Fibroblast of skin of right biceps (primary cell): ENCODE data around the gene CALN1.

ENCODE experiments used
- DNase-seq: peaks from one replicate; pipeline ENCODE4 v3.0.0-alpha.2; 2013

CALN1 gene

DNA sequence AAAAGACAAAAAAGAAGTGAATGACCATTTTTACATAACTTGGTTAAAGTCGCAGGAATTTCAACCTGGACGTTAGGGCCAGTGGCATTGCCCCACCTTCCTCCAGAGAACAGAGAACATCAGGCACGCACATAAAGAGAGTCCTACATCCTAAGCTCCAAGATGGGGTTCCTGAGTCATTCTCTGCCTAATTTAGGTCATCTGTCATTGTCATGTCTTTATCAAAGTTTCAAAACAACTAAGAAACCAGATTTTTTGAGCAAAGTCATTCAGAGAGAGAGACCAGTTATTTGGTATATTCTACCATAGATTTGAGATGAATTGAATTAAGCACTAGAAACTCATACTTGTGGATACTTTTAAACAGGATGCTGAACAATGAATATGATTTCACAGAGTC, 241.7 kb downstream of the CALN1 start:
- DNase-seq, result no peak

DNA sequence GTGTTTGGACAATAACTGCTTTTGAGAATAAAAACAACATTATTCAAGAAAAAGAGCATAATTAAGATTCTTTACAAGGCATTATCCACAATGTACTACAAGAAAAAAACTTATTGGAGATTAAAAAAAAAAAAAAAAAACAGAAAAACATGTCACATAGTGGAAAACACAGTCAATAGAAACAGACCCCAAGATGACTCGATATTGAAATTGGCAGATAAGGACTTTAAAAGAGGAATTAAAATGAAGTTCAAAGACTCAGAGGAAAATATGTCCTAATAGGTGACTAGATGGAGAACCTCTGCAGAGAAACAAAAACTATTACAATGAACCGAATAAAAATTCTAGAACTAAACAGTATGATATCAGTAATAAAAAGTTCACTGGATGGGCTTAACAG, 248.9 kb downstream of the CALN1 start:
- no peak for DNase-seq

- no peak for DNase-seq
Observed at GRCh38 chr7:72161534-72161933, 250.6 kb downstream of the CALN1 start.

DNA sequence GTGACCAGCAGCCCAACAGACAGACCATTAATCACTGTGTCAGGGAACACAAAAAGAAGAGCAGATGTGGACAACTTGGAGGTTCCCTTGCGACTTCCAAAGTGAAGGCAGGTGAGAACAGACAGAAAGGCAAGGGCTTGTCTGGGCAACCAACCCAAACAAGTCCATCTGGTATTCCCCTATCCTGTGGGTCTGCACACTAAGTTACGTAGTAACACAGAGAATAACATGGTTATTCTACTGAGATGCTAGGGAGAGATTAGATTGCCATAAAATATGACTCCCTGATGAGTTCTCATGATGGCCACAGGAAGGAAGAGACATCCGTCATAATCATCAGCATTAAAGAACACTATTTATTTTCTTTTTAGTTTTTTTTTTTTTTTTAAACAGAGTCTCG, 252.2 kb downstream of the CALN1 start:
- no peak for DNase-seq

DNA sequence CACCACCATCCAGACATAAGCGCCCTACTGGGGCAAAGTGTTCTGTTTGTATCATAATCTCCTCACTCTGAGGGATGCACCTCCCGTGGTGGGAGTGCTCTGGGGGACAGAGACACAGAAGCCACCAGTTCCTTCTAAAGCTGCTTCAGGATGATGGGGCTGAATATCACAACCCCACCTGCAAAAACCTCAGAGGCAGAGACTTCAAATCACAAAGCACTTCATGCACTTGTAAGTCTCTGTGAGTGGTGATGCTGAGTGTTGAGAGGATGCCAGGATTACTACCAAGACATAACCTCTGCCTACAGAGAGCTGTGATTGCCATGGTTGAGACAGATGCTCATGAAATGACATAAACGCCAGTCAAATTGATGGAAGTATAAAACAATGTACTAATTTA, 255.5 kb downstream of the CALN1 start:
- DNase-seq, result no peak

DNA sequence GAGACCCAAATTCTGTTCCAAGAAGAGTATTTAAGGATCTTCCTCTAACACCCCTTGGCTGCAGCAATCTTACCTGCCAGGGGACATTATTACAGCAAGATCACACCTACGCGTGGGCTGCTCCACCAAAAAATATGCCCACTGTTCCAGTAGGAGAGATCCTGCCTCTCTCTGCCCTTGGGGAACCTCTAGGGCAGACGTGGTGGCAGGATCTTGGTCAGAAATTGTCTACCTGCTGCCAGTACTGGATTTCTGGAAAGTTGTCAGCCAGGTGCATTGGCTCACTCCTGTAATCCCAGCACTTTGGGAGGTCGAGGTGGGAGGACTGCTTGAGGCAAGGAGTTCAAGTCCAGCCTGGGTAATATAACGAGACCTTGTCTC, 259.0 kb downstream of the CALN1 start:
- DNase-seq, result no peak

GRCh38 chr7:72152161-72153131, 259.7 kb downstream of the CALN1 start:
- no peak for DNase-seq

- no peak for DNase-seq
Observed at GRCh38 chr7:72140566-72140965, 271.6 kb downstream of the CALN1 start.

- DNase-seq, result no peak
Observed at GRCh38 chr7:72127136-72127535, 285.0 kb downstream of the CALN1 start.

- no peak for DNase-seq
Observed at GRCh38 chr7:72123913-72124312, 288.2 kb downstream of the CALN1 start.

GRCh38 chr7:72118366-72118765, 293.8 kb downstream of the CALN1 start:
- DNase-seq, result no peak

DNA sequence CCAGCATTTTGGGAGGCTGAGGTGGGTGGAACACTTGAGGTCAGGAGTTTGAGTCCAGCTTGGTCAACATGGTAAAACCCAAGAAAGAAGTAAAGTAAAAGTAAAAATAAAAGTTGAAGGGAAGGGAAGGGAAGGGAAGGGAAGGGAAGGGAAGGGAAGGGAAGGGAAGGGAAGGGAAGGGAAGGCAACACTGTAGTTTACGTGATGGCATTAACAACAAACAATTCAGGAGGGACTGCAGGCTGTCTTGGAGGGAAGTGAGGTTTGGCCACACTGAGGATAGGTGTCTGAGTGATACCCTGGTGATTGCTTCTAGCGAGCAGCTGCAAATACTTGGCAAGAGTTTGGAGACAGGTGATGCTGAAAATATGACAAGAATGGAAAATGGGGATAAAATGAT, 298.0 kb downstream of the CALN1 start:
- no peak for DNase-seq

- no peak for DNase-seq
Observed at GRCh38 chr7:72112992-72113391, 299.1 kb downstream of the CALN1 start.

DNA sequence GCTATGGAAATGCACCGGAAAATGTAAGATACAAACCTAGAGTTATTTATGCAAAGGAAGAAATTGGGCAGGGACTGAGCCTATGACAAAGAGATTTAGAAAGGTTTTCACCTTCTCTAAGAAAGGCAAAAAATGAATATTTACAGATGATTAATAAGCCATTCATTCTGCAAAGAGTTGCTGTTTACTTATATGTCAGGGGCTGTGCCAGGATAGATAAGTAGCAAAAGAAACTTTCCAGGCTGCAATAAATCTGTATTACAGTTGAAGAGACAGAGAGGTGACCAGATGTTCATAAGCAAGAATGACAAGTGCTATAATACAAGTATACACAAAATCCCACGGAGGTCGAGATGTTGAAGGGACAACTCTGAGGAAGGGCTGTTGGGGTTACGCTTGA, 299.6 kb downstream of the CALN1 start:
- DNase-seq, result no peak

- no peak for DNase-seq
Observed at GRCh38 chr7:72111086-72111485, 301.1 kb downstream of the CALN1 start.

DNA sequence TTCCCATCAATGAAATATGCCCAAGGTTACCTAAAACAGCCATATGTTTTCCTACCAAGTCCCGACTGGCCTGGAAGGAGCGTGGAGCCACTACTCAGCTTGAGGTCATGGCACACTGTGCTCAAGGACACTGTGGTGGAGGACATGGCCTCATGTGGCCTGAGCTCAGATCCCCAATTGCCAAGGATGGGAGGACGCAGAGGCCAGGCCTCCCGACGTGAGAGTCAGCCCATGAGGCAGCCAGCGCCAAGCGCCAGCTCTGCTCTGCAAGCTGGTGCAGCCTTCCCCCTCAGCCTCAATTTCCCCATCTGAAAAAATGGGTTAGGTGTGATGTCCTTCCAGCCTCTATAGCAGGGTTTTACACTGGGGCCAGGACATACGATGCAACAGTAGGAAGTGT, 302.6 kb downstream of the CALN1 start:
- no peak for DNase-seq

- DNase-seq, result no peak
Observed at GRCh38 chr7:72106405-72106804, 305.7 kb downstream of the CALN1 start.

- peak; percentile 10 for DNase-seq
Observed at GRCh38 chr7:72101444-72101843, 310.7 kb downstream of the CALN1 start.

DNA sequence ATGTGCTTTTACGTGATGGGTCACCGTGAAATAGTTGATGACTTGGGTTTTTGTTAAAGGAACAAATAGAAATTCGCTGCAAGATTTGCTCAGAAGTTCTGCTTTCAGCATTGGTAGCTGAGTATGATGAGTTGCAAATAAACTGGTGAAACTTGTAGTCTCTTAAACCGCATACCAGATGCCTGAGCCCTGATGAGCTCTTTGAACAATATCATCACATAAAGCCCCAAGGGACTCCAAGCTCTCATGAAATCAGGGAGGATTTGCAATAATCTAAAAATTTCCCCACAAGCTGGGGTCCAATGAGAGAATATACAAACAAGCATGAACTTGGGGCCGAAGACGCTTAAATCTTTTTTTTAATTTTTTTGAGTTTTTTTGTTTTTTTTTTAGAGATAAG, 312.4 kb downstream of the CALN1 start:
- DNase-seq, result peak; percentile 98

- DNase-seq, result peak; percentile 100
Observed at GRCh38 chr7:72098807-72099580, 313.1 kb downstream of the CALN1 start.

DNA sequence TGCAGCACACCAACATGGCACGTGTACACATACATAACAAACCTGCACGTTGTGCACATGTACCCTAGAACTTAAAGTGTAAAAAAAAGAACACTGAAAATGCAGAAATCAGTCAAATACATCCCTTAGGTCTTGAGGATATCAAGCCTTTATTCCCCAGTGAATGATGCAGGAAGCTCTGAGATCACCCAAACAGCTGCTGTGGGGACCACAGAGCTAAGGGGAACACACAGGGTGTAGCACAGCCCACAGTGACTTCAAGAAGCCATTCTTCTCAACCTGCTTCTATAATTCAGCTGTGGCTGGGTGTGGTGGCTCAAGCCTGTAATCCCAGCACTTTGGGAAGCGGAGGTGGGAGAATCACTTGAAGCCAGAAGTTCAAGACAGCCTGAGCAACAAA, 314.9 kb downstream of the CALN1 start:
- no peak for DNase-seq

GRCh38 chr7:72092769-72093168, 319.4 kb downstream of the CALN1 start:
- no peak for DNase-seq

DNA sequence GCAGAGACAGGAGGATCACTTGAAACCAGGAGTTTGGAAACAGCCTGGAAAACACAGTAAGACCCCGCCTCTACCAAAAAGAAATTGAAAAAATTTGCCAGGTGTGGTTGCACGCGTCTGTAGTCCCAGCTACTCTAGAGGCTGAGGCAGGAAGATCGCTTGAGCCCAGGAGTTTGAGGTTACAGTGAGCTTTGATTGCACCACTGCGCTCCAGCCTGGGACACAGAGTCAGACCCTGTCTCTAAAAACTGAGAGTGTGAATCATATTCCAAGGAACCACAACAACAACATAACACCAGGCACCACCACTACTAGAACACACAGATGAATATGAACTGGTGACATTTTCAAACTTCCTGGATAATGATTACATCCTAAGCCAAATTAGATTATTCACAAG, 324.2 kb downstream of the CALN1 start:
- no peak for DNase-seq

DNA sequence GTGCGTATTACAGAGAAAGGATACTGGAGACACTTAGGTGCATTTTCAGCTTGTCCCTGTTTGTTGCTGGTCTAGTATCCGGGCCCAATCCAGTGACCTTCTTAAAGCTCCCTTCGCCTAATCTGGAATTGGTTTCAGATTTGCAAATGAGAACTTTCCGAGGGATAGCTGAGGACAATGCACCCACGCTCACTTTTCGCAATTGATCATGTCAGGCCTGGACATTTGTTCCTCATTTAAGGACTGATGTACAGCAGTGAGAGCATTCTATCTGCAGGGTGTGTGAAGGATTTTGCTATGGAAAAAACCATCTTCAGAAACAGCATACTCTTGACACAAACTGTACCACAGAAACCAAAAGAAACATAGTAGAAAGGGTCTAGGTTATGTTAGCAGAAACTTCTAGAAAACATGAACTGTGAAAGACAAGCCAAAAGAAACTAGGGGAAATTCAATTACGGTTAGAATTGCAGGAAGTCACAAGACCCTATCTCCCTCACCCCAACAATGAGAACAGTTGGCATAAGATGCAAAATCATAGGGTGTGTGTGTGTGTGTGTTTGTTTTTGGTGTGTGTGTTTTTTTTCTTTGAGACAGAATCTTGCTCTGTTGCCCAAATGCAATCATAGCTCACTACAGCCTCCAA, 331.1 kb downstream of the CALN1 start:
- DNase-seq, result no peak
